PC-9 (cell line): ENCODE data around the gene TRAPPC8. TPM values are rescaled to one million over a fixed set of nuclear protein-coding genes. Genes with fewer than 3 reads are reported as not detected.

Experiments
- BruUV-seq: library from RNA; stranded (reverse); fragments of 400-500 nt; replicated peaks from 2 replicates; lab custom pipeline; 2021; lab: Mats Ljungman, UMichigan
- CTCF ChIA-PET: fragments of 300-600 bp; sonication (Branson Sonifier 250); formaldehyde crosslinking; loops from one replicate; lab custom pipeline; 2022; ENCODE audit warnings: antibody characterized with exemption; lab: Charles Lee
- POLR2A ChIA-PET: fragments of 300-600 bp; sonication (Branson Sonifier 250); formaldehyde crosslinking; loops from one replicate; lab custom pipeline; 2022; ENCODE audit warnings: antibody characterized with exemption; ENCODE audit not compliant: unreplicated experiment; lab: Charles Lee
- DNase-seq, 2 experiments: peaks; one replicate each; pipeline versions ENCODE4 v3.0.0 to v3.0.0-alpha.2; 2015 to 2022; ENCODE audit warnings: mixed read lengths in 1 of 2
- H2AFZ ChIP-seq: fragments of 200-600 bp; sonication (generic); 2 replicates; pipeline ENCODE4 v1.8.1; 2017; ENCODE audit warnings: antibody characterized with exemption
- H3F3A ChIP-seq: fragments of 200-600 bp; sonication (generic); 2 replicates; pipeline ENCODE4 v1.8.1; 2017; ENCODE audit warnings: antibody characterized with exemption, mild to moderate bottlenecking, low read depth; ENCODE audit not compliant: insufficient read depth
- H3K27ac ChIP-seq: fragments of 200-600 bp; sonication (generic); 2 replicates; pipeline ENCODE4 v1.6.1; 2016; ENCODE audit warnings: mixed run types
- H3K27me3 ChIP-seq: fragments of 200-600 bp; sonication (generic); 2 replicates; pipeline ENCODE4 v1.6.1; 2016; ENCODE audit warnings: low read depth, mixed run types; ENCODE audit not compliant: insufficient read depth
- H3K36me3 ChIP-seq: fragments of 200-600 bp; sonication (generic); 2 replicates; pipeline ENCODE4 v1.6.1; 2016; ENCODE audit warnings: low read depth, mixed run types
- H3K4me1 ChIP-seq: fragments of 200-600 bp; sonication (generic); replicated peaks from 2 replicates; pipeline ENCODE4 v1.6.1; 2016; ENCODE audit warnings: mixed run types; ENCODE audit not compliant: insufficient read depth
- H3K4me2 ChIP-seq: fragments of 200-600 bp; sonication (generic); 2 replicates; pipeline ENCODE4 v1.6.1; 2017; ENCODE audit warnings: mixed run types
- H3K4me3 ChIP-seq: fragments of 200-600 bp; sonication (generic); 2 replicates; pipeline ENCODE4 v1.6.1; 2016; ENCODE audit warnings: mixed run types
- H3K79me2 ChIP-seq: fragments of 200-600 bp; sonication (generic); 2 replicates; pipeline ENCODE4 v1.6.1; 2017; ENCODE audit warnings: low read depth, mixed run types
- H3K9me2 ChIP-seq: fragments of 200-600 bp; sonication (generic); 2 replicates; pipeline ENCODE4 v1.8.1; 2017; ENCODE audit warnings: mild to moderate bottlenecking; ENCODE audit not compliant: insufficient read depth
- H3K9me3 ChIP-seq: fragments of 200-600 bp; sonication (generic); 2 replicates; pipeline ENCODE4 v1.8.1; 2016; ENCODE audit warnings: low read depth; ENCODE audit not compliant: insufficient read depth
- H4K20me1 ChIP-seq: fragments of 200-600 bp; sonication (generic); 2 replicates; pipeline ENCODE4 v1.8.1; 2017; ENCODE audit not compliant: insufficient read depth
- CTCF ChIP-seq: fragments of 200-600 bp; sonication (generic); conservative IDR thresholded peaks from 2 replicates; pipeline ENCODE4 v1.6.1; 2017; ENCODE audit warnings: mixed run types, antibody characterized with exemption, mild to moderate bottlenecking, moderate library complexity
- EZH2 ChIP-seq: fragments of 200-600 bp; sonication (generic); IDR thresholded peaks from 2 replicates; pipeline ENCODE4 v1.8.0; 2017; ENCODE audit warnings: antibody characterized with exemption, low read depth
- intact Hi-C: fragments of 100-400 bp; cut with micrococcal nuclease; formaldehyde crosslinking; loops from one replicate; pipeline ENCODE4 v1.10.0; 2022; ENCODE audit not compliant: unreplicated experiment
- total RNA-seq: library from RNA; stranded (reverse); gene quantifications from 2 replicates; pipeline ENCODE4 v1.2.3, GENCODE V29; 2021

The TRAPPC8 gene
- total RNA-seq, 1 experiment from 2014 or later, result 20.9 TPM

GRCh38 chr18:31876707-31877106, 66.2 kb downstream of the TRAPPC8 start:
- no peaks in the 10 kb centered on the region for H3K9me3 ChIP-seq
- no TSS peak for BruUV-seq
- no peaks in the 10 kb centered on the region for H4K20me1 ChIP-seq
- no peaks in the 10 kb centered on the region for H3K36me3 ChIP-seq
- H3K27ac ChIP-seq, result no peak overlapping the region
- H3K79me2 ChIP-seq, result no peaks in the 10 kb centered on the region
- DNase-seq, result no peak
- H3K27me3 ChIP-seq, result no peaks in the 10 kb centered on the region
- no peak overlapping the region for H3K4me2 ChIP-seq
- POLR2A ChIA-PET, result no interaction called here
- intact Hi-C loops, result no loop called here
- no peaks in the 10 kb centered on the region for H3K9me2 ChIP-seq
- no peaks in the 10 kb centered on the region for H3K4me1 ChIP-seq
- CTCF ChIA-PET, result no interaction called here
- H2AFZ ChIP-seq, result no peak overlapping the region
- H3K4me3 ChIP-seq, result no peak overlapping the region
- no peaks in the 10 kb centered on the region for H3F3A ChIP-seq
- TF ChIP-seq EZH2, result no peak

DNA sequence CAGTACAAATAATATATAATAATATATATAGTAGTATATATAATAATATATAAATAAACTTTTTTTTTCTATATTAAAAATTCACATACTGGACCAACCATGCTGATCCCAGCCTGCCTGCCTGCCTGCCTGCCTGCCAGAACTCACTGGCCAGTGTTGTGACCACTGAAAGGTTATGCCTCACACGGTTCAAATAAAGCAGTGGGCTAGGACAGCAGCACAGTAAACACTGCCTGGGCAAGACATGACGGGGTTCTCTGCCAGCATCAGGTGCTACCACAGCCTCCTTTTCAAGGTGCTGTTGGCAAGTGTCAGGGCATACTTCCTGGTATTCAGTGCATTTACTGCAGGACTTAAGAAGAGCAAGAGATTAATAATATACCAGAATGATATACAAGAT, 67.6 kb downstream of the TRAPPC8 start:
- Histone ChIP-seq H3K4me1 (no peaks in the 10 kb centered on the region), H3K9me3 (no peaks in the 10 kb centered on the region), H3K4me2 (no peak overlapping the region), H3K4me3 (no peak overlapping the region), H3K27ac (no peak overlapping the region), H3K9me2 (no peaks in the 10 kb centered on the region), H3K36me3 (no peaks in the 10 kb centered on the region), H3F3A (no peaks in the 10 kb centered on the region), H3K27me3 (no peaks in the 10 kb centered on the region), H3K79me2 (no peaks in the 10 kb centered on the region), H2AFZ (no peak overlapping the region), H4K20me1 (no peaks in the 10 kb centered on the region)
- DNase-seq, result no peak
- TF ChIP-seq EZH2 (no peak), CTCF (no peak)
- BruUV-seq, result no TSS peak
- POLR2A ChIA-PET, result no interaction called here
- intact Hi-C loops, result no loop called here
- CTCF ChIA-PET, result interaction anchor here (0.6 kb wide), 1 partner anchor 1887 kb away, joined by 10 read pairs; no protein-coding TSS in a partner anchor

- BruUV-seq, result no TSS peak
- peaks cover 3% of the 10 kb centered on the region; the same call in 1 of the 2 replicates for H4K20me1 ChIP-seq
- H3K9me2 ChIP-seq, result no peaks in the 10 kb centered on the region
- POLR2A ChIA-PET, result no interaction called here
- no peaks in the 10 kb centered on the region for H3K36me3 ChIP-seq
- H3K27me3 ChIP-seq, result no peaks in the 10 kb centered on the region
- TF ChIP-seq EZH2, result no peak
- H3K9me3 ChIP-seq, result no peaks in the 10 kb centered on the region
- no peak overlapping the region for H3K4me2 ChIP-seq
- H3K4me1 ChIP-seq, result no peaks in the 10 kb centered on the region
- CTCF ChIA-PET, result no interaction called here
- no peaks in the 10 kb centered on the region for H3F3A ChIP-seq
- DNase-seq, result no peak
- H3K79me2 ChIP-seq, result no peaks in the 10 kb centered on the region
- intact Hi-C loops, result no loop called here
- no peak overlapping the region for H2AFZ ChIP-seq
- no peak overlapping the region for H3K27ac ChIP-seq
- no peak overlapping the region for H3K4me3 ChIP-seq
Measured at GRCh38 chr18:31863103-31863502, 79.8 kb downstream of the TRAPPC8 start.

- H3K27me3 ChIP-seq, result no peaks in the 10 kb centered on the region
- no TSS peak for BruUV-seq
- no peaks in the 10 kb centered on the region for H3K9me3 ChIP-seq
- H3K79me2 ChIP-seq, result no peaks in the 10 kb centered on the region
- H2AFZ ChIP-seq, result no peak overlapping the region
- intact Hi-C loops, result no loop called here
- H4K20me1 ChIP-seq, result peaks cover 3% of the 10 kb centered on the region; the same call in 1 of the 2 replicates
- TF ChIP-seq EZH2, result no peak
- TF ChIP-seq CTCF, result no peak
- no peaks in the 10 kb centered on the region for H3K4me1 ChIP-seq
- no peak for DNase-seq
- H3F3A ChIP-seq, result no peaks in the 10 kb centered on the region
- H3K27ac ChIP-seq, result no peak overlapping the region
- H3K4me3 ChIP-seq, result no peak overlapping the region
- H3K9me2 ChIP-seq, result no peaks in the 10 kb centered on the region
- no peak overlapping the region for H3K4me2 ChIP-seq
- ChIA-PET POLR2A (no interaction called here), CTCF (no interaction called here)
- H3K36me3 ChIP-seq, result no peaks in the 10 kb centered on the region
Measured at GRCh38 chr18:31860488-31860887, 82.4 kb downstream of the TRAPPC8 start.
